ENCODE measurements around the gene SF3B2.
"Not testable (repeated sequence)": the region's sequence is repeated elsewhere in the genome, so short reads cannot be mapped to it uniquely, and the experiment has no call there.

Gene SF3B2

GRCh38 chr11:66112601-66113499 lies 60.7 kb downstream of the SF3B2 start:
- no peak for DNase-seq

DNA sequence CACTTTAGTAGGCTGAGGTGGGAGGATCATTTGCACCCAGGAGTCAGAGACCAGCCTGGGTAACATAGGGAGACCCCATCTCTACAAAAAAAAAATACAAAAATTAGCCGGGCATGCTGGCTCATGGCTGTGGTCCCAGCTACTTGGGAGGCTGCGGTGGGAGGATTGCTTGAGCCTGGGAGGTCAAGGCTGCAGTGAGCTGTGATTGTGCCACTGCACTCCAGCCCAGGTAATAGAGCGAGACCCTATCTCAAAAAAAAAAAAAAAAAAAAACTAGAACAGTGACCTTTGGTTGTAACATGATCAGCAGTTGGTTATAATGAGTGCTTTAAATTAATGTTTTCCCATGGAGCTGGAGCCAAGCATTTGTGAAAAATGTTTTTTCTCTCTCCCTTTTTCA lies 62.8 kb downstream of the SF3B2 start:
- not testable (repeated sequence) for DNase-seq

DNA sequence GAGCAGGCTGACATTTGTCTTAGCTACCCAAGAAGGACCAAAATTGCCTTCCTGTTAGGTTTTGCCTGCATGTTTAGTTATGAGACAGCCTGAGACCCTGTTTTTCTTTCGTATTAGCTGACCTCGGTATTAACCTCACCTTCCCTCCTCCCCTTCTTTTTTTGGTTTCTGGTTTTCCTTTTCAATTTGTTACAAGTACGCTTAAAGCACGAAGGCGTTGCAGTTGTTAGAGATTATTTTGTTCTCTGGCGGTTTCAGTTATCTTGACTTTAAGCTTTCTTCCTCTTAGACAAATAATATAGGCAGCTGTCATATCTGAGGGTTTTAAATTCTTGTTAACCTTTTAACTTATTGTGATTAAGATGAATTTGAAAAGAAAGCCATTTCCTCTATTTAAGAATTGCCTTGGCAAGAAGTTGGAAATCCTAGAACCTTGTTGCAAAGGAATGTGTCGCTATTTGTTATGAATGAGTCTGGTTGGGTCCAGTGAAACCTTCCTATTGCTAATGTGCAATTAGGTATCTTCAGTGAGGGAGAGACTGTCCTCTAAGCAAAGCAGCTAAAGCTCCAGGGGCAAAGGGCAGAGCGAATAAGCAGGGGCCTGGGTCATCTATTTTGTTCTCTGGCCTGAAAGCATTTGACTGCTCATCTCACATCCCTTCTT lies 63.6 kb downstream of the SF3B2 start:
- DNase-seq: peak in 1 of 2 donors; percentile 72

DNA sequence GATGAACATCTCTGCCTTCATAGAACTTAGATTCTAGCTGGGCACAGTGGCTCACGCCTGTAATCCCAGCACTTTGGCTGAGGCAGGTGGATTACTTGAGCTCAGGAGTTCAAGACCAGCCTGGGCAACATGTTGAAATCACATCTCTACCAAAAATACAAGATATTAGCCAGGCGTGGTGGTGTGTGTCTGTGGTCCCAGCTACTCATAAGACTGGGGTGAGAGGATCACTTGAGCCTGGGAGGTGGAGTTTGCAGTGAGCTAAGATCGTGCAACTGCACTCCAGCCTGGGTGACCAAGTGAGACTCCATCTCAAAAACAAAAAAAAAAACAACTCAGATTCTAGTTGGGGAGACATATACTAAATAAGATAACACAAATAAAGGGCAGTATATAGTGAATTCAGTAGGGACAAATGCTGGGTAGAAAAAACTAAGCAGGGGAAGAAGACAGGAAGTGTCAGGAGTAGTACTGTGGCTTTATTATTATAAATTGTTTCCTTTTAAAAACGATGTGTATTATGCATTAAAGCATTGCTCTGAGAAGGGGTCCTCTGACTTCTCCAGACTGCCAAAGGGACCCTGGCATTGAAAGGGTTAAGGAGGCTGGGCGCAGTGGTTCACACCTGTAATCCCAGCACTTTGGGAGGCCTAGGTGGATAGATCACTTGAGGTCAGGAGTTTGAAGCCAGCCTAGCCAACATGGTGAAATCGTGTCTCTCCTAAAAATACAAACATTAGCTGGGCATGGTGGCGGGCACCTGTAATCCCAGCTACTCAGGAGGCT lies 64.6 kb downstream of the SF3B2 start:
- no peak for DNase-seq

- no peak for DNase-seq
Observed at GRCh38 chr11:66118847-66119246, 66.7 kb downstream of the SF3B2 start.
